Fibroblast of upper back skin (primary cell): ENCODE measurements around the gene GRM7.
A peak's percentile ranks its signal among the peaks of the same experiment; 100 is the strongest.

Source experiments
- DNase-seq: peaks from one replicate; pipeline ENCODE4 v3.0.0-alpha.2; 2013

GRM7 gene

DNA sequence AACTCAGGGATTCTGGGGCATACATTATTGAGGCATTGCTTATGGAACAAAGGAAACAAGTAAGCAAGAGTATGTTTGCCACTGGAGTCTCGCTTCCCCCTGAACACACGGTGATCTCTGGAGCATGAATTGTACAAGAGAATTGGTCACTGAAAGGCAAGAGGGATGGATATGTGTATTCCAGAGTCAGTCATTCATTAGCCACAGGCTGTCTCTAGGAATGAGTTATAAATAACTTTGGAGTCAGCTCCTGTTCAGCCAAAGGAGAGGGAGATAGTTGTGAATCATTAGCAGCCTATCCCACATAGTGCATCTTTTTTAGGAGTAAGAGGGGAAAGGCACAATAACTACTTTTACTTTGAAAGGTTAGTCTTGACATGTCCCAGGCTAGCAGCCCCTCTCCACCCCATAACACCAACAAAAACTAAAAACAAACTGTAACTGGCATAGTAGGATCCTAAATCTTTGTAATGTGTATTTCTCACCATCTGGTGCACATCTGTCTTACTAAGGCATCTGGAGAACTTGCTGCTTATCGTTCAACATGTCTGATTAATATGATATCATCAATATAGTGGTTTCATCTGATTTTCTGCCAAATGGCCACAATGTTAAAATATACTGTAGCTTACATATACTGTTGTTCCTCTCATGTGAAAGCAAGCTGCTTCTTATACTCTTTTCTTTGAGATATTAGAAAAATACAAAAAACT lies 462.2 kb downstream of the GRM7 start:
- DNase-seq = peak; percentile 10

GRCh38 chr3:7328339-7328738 lies 467.4 kb downstream of the GRM7 start:
- DNase-seq = no peak

DNA sequence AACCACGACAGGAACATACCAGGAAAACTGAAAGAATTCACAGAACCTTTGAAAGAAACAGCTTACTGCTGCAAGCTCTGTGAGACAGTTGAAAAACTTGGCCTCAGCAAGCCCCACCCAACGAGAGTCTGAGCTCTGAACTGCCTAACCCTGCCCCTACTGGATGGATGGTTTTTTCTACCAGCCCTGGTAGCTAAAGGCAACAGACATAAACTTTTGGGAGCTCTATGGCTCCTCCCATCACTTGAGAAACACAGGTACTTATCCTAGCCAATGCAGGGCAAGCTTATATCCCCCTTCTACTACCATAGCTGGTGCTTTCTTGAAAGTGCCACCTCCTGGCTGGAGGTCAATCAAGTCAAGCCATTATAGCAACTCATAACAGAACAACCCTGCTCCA lies 471.8 kb downstream of the GRM7 start:
- no peak for DNase-seq

- DNase-seq = no peak
Measured at GRCh38 chr3:7333125-7333524, 472.2 kb downstream of the GRM7 start.

GRCh38 chr3:7340795-7341194 lies 479.9 kb downstream of the GRM7 start:
- no peak for DNase-seq

DNA sequence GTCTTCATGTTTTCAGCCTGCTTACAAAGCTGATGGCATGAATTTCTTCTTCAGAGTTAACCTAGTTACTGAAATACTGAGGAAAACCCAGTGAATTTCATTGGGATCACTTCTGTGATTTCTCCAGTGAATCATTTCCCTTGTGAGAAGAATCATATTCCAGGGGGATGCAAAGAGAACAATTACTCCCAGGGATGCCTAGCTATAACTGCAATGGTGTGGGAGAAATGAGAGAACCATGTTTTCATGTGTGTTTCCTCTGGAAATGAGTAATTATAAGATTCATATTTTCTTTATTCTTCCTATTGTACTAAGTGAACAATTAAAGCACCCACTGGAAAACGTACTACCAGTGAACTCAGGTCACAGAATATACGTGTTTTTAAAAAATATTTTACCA lies 485.4 kb downstream of the GRM7 start:
- DNase-seq = no peak

DNA sequence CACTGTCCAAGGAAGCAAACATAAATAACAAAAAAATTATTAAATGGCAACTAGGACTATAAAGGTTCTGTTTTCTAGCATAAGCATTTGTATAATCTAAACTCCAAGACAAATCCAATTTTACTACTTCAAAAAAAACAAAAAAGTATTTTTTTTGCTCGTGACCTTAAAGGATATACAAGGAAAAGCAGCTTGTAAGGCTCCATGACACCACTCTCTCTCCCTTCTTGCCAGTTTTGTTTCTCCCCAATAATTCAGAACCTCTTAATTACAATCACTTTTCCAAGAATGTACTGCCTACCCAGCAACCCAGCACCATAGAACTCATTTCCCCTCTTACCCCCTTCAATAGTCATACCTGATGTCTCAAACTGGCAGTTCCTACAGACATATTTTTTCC lies 496.2 kb downstream of the GRM7 start:
- DNase-seq = no peak

DNA sequence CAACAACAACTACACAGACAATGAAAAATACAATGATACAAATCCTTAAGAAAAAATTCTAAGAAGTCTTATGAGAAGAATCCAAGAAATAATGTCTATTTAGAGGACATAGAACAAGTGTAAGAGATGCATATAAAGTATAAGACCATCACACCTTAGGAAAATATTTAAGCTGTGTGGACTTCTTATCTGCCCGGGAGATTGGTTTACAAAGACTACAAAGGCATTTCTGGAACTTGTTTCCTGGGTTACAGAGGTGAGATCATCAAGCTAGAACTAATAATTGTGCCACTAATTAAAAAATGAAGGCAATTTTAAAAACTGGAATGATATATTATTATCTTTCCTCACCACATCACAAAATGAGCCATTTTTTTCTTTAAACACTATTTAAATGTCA lies 507.1 kb downstream of the GRM7 start:
- DNase-seq = no peak

DNA sequence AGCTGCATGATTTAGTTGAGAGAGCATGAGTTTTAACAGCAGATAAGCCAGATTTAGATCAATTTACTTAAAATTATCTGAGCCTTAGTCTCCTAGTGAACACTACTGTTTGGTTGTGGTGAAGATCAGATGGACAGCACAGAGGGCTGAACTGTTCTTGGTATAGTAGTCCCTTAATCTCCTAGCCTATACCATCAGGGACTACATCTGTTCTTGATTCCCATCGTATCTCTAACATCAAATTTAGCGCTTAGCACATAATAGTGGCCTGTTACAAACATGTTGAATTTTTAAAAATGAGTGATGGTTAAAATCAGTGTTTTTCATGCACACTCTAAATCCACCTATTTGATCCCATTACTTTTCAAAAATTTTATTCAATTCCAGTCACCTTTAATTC lies 507.7 kb downstream of the GRM7 start:
- DNase-seq = no peak

DNA sequence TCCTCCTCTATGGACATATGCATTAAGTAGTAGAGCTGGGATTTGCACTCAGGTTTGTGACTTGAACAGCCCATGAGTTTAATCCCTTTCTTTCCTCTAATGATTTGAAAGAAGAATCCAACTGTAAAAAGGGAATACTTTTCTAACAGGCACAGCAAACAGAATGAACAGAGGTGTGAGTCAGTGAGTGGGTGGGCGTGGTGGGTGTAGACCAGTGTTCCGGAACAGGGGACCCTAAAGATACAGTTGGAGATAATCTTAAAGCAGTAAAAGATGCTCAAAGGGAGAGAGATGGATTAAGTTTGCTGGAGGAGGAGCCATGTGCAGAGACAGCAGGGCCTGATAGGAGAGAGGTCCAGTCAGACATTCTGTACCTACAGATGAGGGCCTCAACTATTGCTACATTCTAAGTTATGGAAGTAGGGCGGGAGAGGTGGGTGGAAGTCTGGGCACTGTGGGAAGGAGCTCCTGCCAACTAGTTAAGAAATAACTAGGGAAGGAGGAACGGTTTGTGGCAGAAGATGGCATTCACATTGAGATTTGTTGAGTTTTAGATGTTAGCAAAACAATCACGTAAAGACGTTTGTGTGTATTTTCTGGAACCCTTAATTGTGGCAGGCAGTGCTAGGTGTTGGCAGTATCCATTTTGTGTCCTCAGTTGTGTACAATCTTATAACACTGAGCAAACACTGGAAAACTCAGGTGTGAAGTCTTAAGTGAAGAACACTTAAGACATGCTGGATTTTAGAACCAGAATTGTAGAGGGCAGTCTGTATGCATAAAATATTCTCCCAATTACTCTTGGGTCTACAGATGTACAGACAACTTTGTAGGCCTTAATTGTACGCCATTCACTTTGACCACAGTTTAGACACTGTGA lies 511.0 kb downstream of the GRM7 start:
- DNase-seq = no peak

GRCh38 chr3:7377103-7377502 lies 516.2 kb downstream of the GRM7 start:
- no peak for DNase-seq

- DNase-seq = no peak
Measured at GRCh38 chr3:7381741-7382140, 520.8 kb downstream of the GRM7 start.

- DNase-seq = peak; percentile 4
Measured at GRCh38 chr3:7382293-7383010, 521.5 kb downstream of the GRM7 start.

DNA sequence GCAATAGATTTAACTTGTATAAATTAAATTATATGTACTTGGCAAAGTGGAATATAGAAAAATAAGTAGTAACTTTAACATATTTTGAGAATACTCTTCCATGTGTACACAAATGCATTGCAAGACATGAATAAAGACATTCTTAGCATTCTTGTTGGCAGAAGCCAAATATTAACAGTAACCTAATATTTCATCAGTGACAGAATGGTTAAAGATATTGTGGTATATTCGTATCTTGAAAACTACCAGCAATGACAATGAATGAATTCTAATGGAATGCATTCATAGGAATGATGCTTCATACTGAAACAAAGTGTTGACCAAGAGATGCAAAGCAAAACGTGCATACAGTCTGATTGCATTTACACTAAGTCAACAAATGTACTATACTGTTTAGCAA lies 524.7 kb downstream of the GRM7 start:
- no peak for DNase-seq

- no peak for DNase-seq
Measured at GRCh38 chr3:7388026-7388425, 527.1 kb downstream of the GRM7 start.

- no peak for DNase-seq
Measured at GRCh38 chr3:7392206-7392605, 531.3 kb downstream of the GRM7 start.

GRCh38 chr3:7393944-7394605 lies 533.2 kb downstream of the GRM7 start:
- DNase-seq = no peak

- DNase-seq = no peak
Measured at GRCh38 chr3:7396534-7396933, 535.6 kb downstream of the GRM7 start.

DNA sequence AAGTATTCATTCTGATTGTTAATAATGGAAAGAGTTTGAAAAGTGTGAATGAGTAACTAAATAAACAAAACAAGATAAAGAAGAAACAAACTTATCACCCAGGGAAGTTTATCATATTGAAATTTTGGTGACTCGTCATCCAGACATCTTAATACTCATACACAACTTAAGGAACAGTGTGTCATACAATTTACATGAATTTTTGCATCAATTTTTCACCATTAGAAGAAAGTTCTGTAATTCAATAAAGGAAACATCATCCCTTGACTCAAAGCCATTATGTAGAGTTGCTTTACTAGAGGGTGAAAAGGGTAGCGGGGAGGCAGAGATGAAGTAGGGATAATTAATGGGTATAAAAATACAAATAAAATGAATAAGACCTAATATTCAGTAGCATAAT lies 536.2 kb downstream of the GRM7 start:
- no peak for DNase-seq

DNA sequence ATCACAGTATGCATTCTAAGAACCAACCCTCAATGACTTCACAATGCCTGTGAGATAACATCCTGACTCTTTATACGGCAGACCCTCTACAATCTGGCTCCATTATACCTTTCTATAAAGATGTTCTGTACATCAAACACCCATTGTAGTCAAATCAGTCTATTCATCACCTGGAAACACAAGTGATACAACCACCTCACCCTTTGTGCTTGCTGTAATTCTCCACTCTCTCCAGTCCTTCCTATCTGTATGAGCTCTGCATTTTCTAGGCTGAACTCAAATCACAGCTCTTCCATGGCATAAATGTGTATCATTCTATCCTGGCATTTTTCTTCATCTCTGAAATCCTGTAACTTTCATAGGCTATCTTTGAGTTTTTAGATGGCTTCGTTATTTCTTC lies 539.4 kb downstream of the GRM7 start:
- DNase-seq = no peak

- no peak for DNase-seq
Measured at GRCh38 chr3:7401418-7401817, 540.5 kb downstream of the GRM7 start.

GRCh38 chr3:7407107-7407506 lies 546.2 kb downstream of the GRM7 start:
- DNase-seq = no peak

GRCh38 chr3:7410782-7411181 lies 549.9 kb downstream of the GRM7 start:
- DNase-seq = no peak
